Uterus (tissue), 2 donors: ENCODE results near the gene LMOD3.

Source experiments
- POLR2A ChIP-seq, 2 donors: fragments of 450-650 bp; IDR thresholded peaks; one replicate each; pipeline ENCODE4 v1.6.1; 2016; ENCODE audit warnings: antibody characterized with exemption in 2 of 2, mild to moderate bottlenecking in 1 of 2, moderate library complexity in 1 of 2
- TF ChIP-seq, protein P1 (sequence below), 4 experiments: fragments of 200-600 bp in 2 of 4; fragments of 450-650 bp in 2 of 4; sonication (generic) in 2 of 4; IDR thresholded peaks; one replicate each; pipeline ENCODE4 v1.5.1; 2016 to 2019; ENCODE audit warnings: antibody characterized with exemption in 4 of 4, mild to moderate bottlenecking in 2 of 4, moderate library complexity in 1 of 4

DNA sequence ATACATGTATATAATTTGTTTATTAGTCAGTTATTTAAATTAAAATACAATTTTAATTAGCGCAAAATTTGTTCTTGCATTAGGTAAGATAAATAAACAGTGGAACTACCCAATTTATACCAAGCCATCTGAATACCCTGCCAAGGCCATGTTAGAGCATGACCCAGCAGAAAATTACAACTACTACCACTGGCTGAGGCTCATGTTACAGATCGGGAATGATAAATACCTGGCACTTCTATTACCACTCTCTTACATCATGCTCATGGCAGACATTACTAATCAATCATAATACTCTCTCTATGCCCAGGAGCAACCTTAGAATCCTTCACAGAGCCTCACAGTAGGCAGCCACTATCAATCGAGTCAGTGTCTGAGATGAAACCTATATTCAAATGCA is 21.2 kb upstream of the LMOD3 start:
- TF ChIP-seq, protein P1, sequence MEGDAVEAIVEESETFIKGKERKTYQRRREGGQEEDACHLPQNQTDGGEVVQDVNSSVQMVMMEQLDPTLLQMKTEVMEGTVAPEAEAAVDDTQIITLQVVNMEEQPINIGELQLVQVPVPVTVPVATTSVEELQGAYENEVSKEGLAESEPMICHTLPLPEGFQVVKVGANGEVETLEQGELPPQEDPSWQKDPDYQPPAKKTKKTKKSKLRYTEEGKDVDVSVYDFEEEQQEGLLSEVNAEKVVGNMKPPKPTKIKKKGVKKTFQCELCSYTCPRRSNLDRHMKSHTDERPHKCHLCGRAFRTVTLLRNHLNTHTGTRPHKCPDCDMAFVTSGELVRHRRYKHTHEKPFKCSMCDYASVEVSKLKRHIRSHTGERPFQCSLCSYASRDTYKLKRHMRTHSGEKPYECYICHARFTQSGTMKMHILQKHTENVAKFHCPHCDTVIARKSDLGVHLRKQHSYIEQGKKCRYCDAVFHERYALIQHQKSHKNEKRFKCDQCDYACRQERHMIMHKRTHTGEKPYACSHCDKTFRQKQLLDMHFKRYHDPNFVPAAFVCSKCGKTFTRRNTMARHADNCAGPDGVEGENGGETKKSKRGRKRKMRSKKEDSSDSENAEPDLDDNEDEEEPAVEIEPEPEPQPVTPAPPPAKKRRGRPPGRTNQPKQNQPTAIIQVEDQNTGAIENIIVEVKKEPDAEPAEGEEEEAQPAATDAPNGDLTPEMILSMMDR (IDR thresholded peaks at IDR 0.05) = no peak
- TF ChIP-seq POLR2A (IDR thresholded peaks at IDR 0.05) = no peak
